ENCODE data around the gene SCN5A.

DNA sequence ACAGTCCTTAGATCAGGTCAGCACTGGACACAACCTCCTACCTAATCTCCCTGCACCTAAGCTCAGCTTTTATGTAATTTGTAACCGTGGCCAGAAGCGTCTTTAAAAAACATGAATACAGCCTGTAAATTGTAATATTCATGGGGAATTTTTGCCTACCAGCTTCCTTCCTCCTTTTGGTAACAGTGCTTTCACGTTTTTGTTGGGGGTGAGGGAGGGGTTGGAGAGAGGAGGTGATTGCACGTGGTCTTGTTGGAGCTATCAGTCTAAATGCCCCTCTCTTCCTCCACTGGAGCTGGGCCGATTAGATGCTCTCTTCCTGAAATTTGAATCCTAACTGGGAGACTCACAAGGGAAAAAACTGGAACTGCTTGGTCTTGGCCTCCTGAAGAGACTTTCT is 35.1 kb upstream of the SCN5A start:
- TF ChIP-seq SUZ12 (IDR thresholded peaks at IDR 0.05) (no peak), FOXK2 (IDR thresholded peaks at IDR 0.05) (no peak), HDGF (IDR thresholded peaks at IDR 0.05; ENCODE audit: borderline replicate concordance) (no peak), FOXM1 (IDR thresholded peaks at IDR 0.05; ENCODE audit: borderline replicate concordance) (no peak), ELF4 (IDR thresholded peaks at IDR 0.05) (no peak), NFRKB (IDR thresholded peaks at IDR 0.05) (no peak), PKNOX1 (IDR thresholded peaks at IDR 0.05) (no peak)

Data from HEK293T (cell line).